Lower leg skin (tissue), 4 donors: ENCODE data around the gene SLC5A2. TPM values are rescaled to one million over a fixed set of nuclear protein-coding genes. Genes with fewer than 3 reads are reported as not detected.

Source experiments
- DNase-seq, 2 donors: peaks; one replicate each; pipeline ENCODE4 v3.0.0-alpha.2; 2019; ENCODE audit warnings: low spot score in 2 of 2
- H3K4me3 ChIP-seq: fragments of 200-600 bp; sonication (generic); 2 replicates; pipeline ENCODE4 v1.5.1; 2017; ENCODE audit warnings: mild to moderate bottlenecking, low read depth; ENCODE audit not compliant: poor library complexity, severe bottlenecking
- POLR2A ChIP-seq, 2 donors: fragments of 450-650 bp; IDR thresholded peaks; one replicate each; pipeline ENCODE4 v1.6.1; 2016 to 2017; ENCODE audit warnings: antibody characterized with exemption in 2 of 2, mild to moderate bottlenecking in 1 of 2, moderate library complexity in 1 of 2
- WGBS, 2 donors: methylation state at CpG; one replicate each; pipeline ENCODE4 v1.1.5; 2018; 5-methylcytosine and 5-hydroxymethylcytosine counted together
- intact Hi-C: fragments of 100-400 bp; cut with DNase I; formaldehyde crosslinking; loops from one replicate; pipeline ENCODE4 v1.15.0; 2023; ENCODE audit warnings: low total_unique reads
- total RNA-seq, 4 donors: library from RNA; depleted of rRNA; stranded (reverse); fragments of >200 nt; gene quantifications; one replicate each; pipeline ENCODE4 v1.1.0, GENCODE V29; 2016
- TF ChIP-seq, protein P1 (sequence below), 3 donors: fragments of 450-650 bp; IDR thresholded peaks; one replicate each; pipeline ENCODE4 v1.5.1; 2016; ENCODE audit warnings: antibody characterized with exemption in 3 of 3, mild to moderate bottlenecking in 3 of 3, moderate library complexity in 2 of 3

The SLC5A2 gene
- total RNA-seq, 4 donors from 2014 or later, result 0.17 to 0.27 (median 0.21) TPM

DNA sequence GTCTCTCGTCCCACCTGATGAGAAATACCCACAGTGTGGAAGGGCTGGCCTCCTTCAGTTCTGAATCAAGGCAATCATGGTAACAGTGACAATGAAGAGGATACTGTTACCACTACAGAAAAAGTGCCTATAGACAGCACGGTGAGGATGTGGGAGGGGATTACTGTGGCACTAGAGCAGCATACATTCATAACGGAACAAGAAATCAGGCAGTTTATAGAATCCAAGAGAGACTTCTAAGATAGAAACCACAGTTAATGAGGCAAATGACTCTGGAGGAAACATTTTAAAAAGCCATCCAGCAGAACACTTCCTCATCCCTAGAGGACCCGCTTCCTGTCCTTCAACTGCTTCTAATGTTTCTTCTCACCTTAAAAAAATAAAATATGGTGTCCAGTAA is 22.6 kb downstream of the SLC5A2 start:
- intact Hi-C loops, result no loop called here
- WGBS, 2 donors, result 73 to 74% methylated on average over 4 of the region's 4 CpGs
- TF ChIP-seq, protein P1, sequence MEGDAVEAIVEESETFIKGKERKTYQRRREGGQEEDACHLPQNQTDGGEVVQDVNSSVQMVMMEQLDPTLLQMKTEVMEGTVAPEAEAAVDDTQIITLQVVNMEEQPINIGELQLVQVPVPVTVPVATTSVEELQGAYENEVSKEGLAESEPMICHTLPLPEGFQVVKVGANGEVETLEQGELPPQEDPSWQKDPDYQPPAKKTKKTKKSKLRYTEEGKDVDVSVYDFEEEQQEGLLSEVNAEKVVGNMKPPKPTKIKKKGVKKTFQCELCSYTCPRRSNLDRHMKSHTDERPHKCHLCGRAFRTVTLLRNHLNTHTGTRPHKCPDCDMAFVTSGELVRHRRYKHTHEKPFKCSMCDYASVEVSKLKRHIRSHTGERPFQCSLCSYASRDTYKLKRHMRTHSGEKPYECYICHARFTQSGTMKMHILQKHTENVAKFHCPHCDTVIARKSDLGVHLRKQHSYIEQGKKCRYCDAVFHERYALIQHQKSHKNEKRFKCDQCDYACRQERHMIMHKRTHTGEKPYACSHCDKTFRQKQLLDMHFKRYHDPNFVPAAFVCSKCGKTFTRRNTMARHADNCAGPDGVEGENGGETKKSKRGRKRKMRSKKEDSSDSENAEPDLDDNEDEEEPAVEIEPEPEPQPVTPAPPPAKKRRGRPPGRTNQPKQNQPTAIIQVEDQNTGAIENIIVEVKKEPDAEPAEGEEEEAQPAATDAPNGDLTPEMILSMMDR (IDR thresholded peaks at IDR 0.05), result no peak
- no peak for TF ChIP-seq POLR2A (IDR thresholded peaks at IDR 0.05)
- H3K4me3 ChIP-seq, result no peak overlapping the region
- no peak for DNase-seq

- WGBS, 2 donors, result 2% methylated on average over 12 of the region's 12 CpGs
- TF ChIP-seq POLR2A (IDR thresholded peaks at IDR 0.05), result no peak
- TF ChIP-seq, protein P1 (IDR thresholded peaks at IDR 0.05), result no peak
- intact Hi-C loops, result no loop called here
Observed at GRCh38 chr16:31507617-31507928, 24.6 kb downstream of the SLC5A2 start.

DNA sequence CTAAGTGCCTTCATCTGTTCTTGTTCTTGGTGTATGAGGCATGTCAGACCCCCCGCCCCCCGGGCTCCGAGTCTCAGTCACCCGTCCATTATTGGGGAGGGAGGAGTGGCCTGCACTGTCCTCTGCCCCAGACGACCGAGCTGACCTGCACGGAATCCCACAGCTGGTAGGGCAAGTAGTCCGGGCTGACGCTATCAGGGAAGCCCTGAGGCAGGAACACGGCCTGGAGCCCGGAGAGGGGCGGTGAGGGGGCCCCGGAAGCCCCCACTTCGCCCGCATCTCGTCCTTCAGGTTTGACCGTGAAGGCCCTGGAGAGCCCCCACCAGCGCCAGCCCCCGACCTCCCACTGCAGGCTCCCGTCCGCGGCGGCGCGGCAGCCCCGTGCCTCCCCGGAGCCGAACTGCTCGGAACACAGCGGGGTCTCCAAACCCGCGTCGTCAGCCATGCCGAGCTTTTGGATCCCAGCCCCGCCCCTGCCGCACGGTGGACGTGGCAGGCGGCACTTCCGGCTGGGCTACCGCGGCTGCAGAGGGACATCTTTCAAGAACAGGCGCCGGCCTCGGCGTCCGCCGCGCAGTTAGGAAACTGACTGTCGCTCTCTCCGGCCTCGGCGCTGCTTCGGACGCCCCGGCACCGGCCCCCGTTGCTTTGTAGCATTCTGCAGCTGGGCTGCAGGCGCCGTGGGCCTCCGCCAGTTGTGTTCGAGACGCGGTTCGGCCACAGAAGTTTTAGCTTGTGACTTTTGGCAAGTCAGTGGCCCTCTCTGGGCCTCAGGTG is 25.2 kb downstream of the SLC5A2 start, which contains the start of gene RUSF1:
TSS of gene RUSF1 (minus strand) at position 463 of the 777 bp plus-strand sequence. CDS start at position 445, 18 bp downstream.
- TF ChIP-seq, protein P1 (IDR thresholded peaks at IDR 0.05), result no peak
- TF ChIP-seq POLR2A (IDR thresholded peaks at IDR 0.05), result peak in 1 of 2 donors; percentile 40
- 0% methylated on average over 33 to 34 of the region's 65 CpGs for WGBS, 2 donors
- peak within 1 kb of the TSS; percentile 95 for H3K4me3 ChIP-seq
- intact Hi-C loops, result no loop called here
- DNase-seq, result peak; percentile 87 to 98

More at GRCh38 chr16:31507617-31507928, 24.6 kb downstream of the SLC5A2 start:
- peak overlapping the region; percentile 95 for H3K4me3 ChIP-seq
- DNase-seq, result no peak

DNA sequence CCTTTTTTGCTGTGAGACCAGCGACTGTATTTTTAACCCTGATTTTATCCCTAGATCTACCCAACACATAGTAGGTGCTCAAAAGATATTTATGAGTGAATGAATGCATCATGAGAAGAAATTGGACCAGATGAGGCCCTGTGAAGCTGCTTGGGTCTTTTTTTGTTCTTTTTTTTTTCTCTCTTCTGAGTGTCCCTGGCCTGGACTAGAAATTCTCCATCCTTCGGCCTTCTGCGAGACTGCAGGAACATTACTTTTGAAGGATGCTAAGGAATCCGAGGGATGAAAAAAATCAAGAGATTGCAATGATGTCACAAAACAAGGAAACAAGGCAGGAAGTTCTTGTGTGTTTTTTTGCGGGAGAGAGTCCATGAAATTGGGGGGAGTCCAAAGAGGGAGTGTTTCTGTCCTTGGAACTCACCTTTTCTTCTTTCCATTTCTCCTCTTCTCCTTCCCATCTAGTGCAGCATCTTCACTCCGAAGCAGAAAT is 25.8 kb downstream of the SLC5A2 start:
- intact Hi-C loops, result no loop called here
- TF ChIP-seq POLR2A (IDR thresholded peaks at IDR 0.05), result no peak
- TF ChIP-seq, protein P1 (IDR thresholded peaks at IDR 0.05), result no peak
- DNase-seq, result no peak
- WGBS, 2 donors, result 10 to 12% methylated on average over 6 of the region's 6 CpGs
- H3K4me3 ChIP-seq, result peak overlapping the region; percentile 95

GRCh38 chr16:31513126-31513525 is 30.2 kb downstream of the SLC5A2 start:
- 42 to 49% methylated on average over 6 of the region's 6 CpGs for WGBS, 2 donors
- no peak for DNase-seq
- TF ChIP-seq, protein P1 (IDR thresholded peaks at IDR 0.05), result no peak
- TF ChIP-seq POLR2A (IDR thresholded peaks at IDR 0.05), result no peak
- intact Hi-C loops, result no loop called here
- no peak overlapping the region for H3K4me3 ChIP-seq
